HEK293 (cell line): ENCODE data around the gene ZNF296.
"Not testable (repeated sequence)": the region's sequence is repeated elsewhere in the genome, so short reads cannot be mapped to it uniquely, and the experiment has no call there.

Source experiments
- CTCF ChIA-PET: fragments of 350-600 bp; formaldehyde crosslinking; extraction: SDS; loops from one replicate; lab custom pipeline; 2021; ENCODE audit warnings: antibody characterized with exemption; lab: Yijun Ruan, JAX
- POLR2A ChIA-PET: fragments of 300-600 bp; formaldehyde crosslinking; extraction: SDS; loops from one replicate; lab custom pipeline; 2020; ENCODE audit warnings: antibody characterized with exemption, inconsistent platforms; lab: Yijun Ruan, JAX
- H3K27ac ChIP-seq: fragments of 200-500 bp; sonication (Bioruptor generic); 2 replicates; pipeline ENCODE4 v1.5.1; 2014; ENCODE audit warnings: low read depth, low read length, control low read depth, inconsistent platforms; ENCODE audit errors: extremely low read depth
- H3K36me3 ChIP-seq, 2 experiments: fragments of 200-500 bp in 1 of 2; sonication (Bioruptor generic) in 1 of 2; 1 replicate in 1 of 2; 2 replicates in 1 of 2; pipeline ENCODE4 v1.5.1; 2014 to 2017; ENCODE audit warnings: inconsistent platforms in 2 of 2, low read length in 2 of 2; ENCODE audit not compliant: control insufficient read depth in 2 of 2, insufficient read depth in 1 of 2
- H3K4me1 ChIP-seq: fragments of 200-500 bp; sonication (Bioruptor generic); 2 replicates; pipeline ENCODE4 v1.5.1; 2014; ENCODE audit warnings: mild to moderate bottlenecking, low read length, inconsistent platforms; ENCODE audit not compliant: control insufficient read depth, insufficient read depth
- H3K4me3 ChIP-seq: 2 replicates; pipeline ENCODE4 v1.5.1; 2011; ENCODE audit warnings: low read depth, mild to moderate bottlenecking, control low read depth, low read length, moderate library complexity
- H3K9me3 ChIP-seq: fragments of 200-500 bp; sonication (Bioruptor generic); 2 replicates; pipeline ENCODE4 v1.5.1; 2014; ENCODE audit warnings: low read depth, low read length, inconsistent platforms; ENCODE audit not compliant: control insufficient read depth, insufficient read depth
- BCL11A ChIP-seq: fragments of 450-650 bp; formaldehyde crosslinking; IDR thresholded peaks from 2 replicates; pipeline ENCODE4 v1.5.1; 2016; ENCODE audit warnings: low read depth, missing biosample characterization, missing genetic modification characterization
- EGR2 ChIP-seq: fragments of 450-650 bp; formaldehyde crosslinking; IDR thresholded peaks from 2 replicates; pipeline ENCODE4 v1.5.1; 2016; ENCODE audit warnings: low read depth, missing biosample characterization, missing genetic modification characterization
- GLI4 ChIP-seq: fragments of 450-650 bp; formaldehyde crosslinking; IDR thresholded peaks from 2 replicates; pipeline ENCODE4 v1.5.1; 2016; ENCODE audit warnings: missing biosample characterization, missing genetic modification characterization
- GLIS2 ChIP-seq: fragments of 450-650 bp; formaldehyde crosslinking; IDR thresholded peaks from 2 replicates; pipeline ENCODE4 v1.5.1; 2016; ENCODE audit warnings: missing biosample characterization, missing genetic modification characterization
- IKZF3 ChIP-seq: fragments of 450-650 bp; IDR thresholded peaks from 2 replicates; pipeline ENCODE4 v1.5.0; 2018; ENCODE audit warnings: missing biosample characterization, mild to moderate bottlenecking, missing genetic modification characterization, moderate library complexity
- WT1 ChIP-seq: fragments of 450-650 bp; formaldehyde crosslinking; IDR thresholded peaks from 2 replicates; pipeline ENCODE4 v1.5.1; 2016; ENCODE audit warnings: missing biosample characterization, missing genetic modification characterization
- ZBTB20 ChIP-seq: fragments of 450-650 bp; formaldehyde crosslinking; IDR thresholded peaks from 2 replicates; pipeline ENCODE4 v1.5.1; 2016; ENCODE audit warnings: missing biosample characterization, missing genetic modification characterization
- ZBTB6 ChIP-seq: fragments of 450-650 bp; formaldehyde crosslinking; IDR thresholded peaks from 2 replicates; pipeline ENCODE4 v1.5.1; 2017; ENCODE audit warnings: missing biosample characterization, missing genetic modification characterization
- ZFP37 ChIP-seq: fragments of 450-650 bp; formaldehyde crosslinking; IDR thresholded peaks from 2 replicates; pipeline ENCODE4 v1.5.1; 2016; ENCODE audit warnings: missing biosample characterization, missing genetic modification characterization
- ZNF132 ChIP-seq: fragments of 450-650 bp; formaldehyde crosslinking; IDR thresholded peaks from 2 replicates; pipeline ENCODE4 v1.5.1; 2017; ENCODE audit warnings: missing biosample characterization, missing genetic modification characterization, borderline replicate concordance
- ZNF16 ChIP-seq: fragments of 450-650 bp; formaldehyde crosslinking; IDR thresholded peaks from 2 replicates; pipeline ENCODE4 v1.5.1; 2016; ENCODE audit warnings: low read depth, missing biosample characterization, missing genetic modification characterization
- ZNF202 ChIP-seq: fragments of 450-650 bp; formaldehyde crosslinking; IDR thresholded peaks from 2 replicates; pipeline ENCODE4 v1.5.1; 2016; ENCODE audit warnings: missing biosample characterization, missing genetic modification characterization, borderline replicate concordance
- ZNF221 ChIP-seq: fragments of 450-650 bp; formaldehyde crosslinking; IDR thresholded peaks from 2 replicates; pipeline ENCODE4 v1.5.1; 2017; ENCODE audit warnings: missing biosample characterization, missing genetic modification characterization, borderline replicate concordance
- ZNF223 ChIP-seq: fragments of 450-650 bp; formaldehyde crosslinking; IDR thresholded peaks from 2 replicates; pipeline ENCODE4 v1.5.1; 2016; ENCODE audit warnings: missing biosample characterization, missing genetic modification characterization
- ZNF23 ChIP-seq: fragments of 450-650 bp; formaldehyde crosslinking; IDR thresholded peaks from 2 replicates; pipeline ENCODE4 v1.5.1; 2016; ENCODE audit warnings: missing biosample characterization, missing genetic modification characterization, borderline replicate concordance
- ZNF248 ChIP-seq: fragments of 450-650 bp; formaldehyde crosslinking; IDR thresholded peaks from 2 replicates; pipeline ENCODE4 v1.5.1; 2017; ENCODE audit warnings: missing biosample characterization, missing genetic modification characterization
- ZNF274 ChIP-seq, 2 experiments: fragments of 200-500 bp in 1 of 2; fragments of 450-650 bp in 1 of 2; sonication (Bioruptor generic) in 1 of 2; formaldehyde crosslinking in 1 of 2; IDR thresholded peaks; 2 replicates each; pipeline versions ENCODE4 v1.5.1 to v1.6.1; 2014 to 2016; ENCODE audit warnings: borderline replicate concordance in 1 of 2, inconsistent platforms in 1 of 2, low read length in 1 of 2, missing biosample characterization in 1 of 2, missing genetic modification characterization in 1 of 2
- ZNF324 ChIP-seq: fragments of 450-650 bp; formaldehyde crosslinking; IDR thresholded peaks from 2 replicates; pipeline ENCODE4 v1.5.1; 2016; ENCODE audit warnings: missing biosample characterization, missing genetic modification characterization
- ZNF423 ChIP-seq: fragments of 450-650 bp; formaldehyde crosslinking; IDR thresholded peaks from 2 replicates; pipeline ENCODE4 v1.5.1; 2016; ENCODE audit warnings: missing biosample characterization, missing genetic modification characterization
- ZNF600 ChIP-seq: fragments of 450-650 bp; formaldehyde crosslinking; IDR thresholded peaks from 2 replicates; pipeline ENCODE4 v1.5.1; 2016; ENCODE audit warnings: missing biosample characterization, missing genetic modification characterization
- ZNF645 ChIP-seq: fragments of 450-650 bp; formaldehyde crosslinking; IDR thresholded peaks from 2 replicates; pipeline ENCODE4; 2016; ENCODE audit warnings: missing biosample characterization, missing genetic modification characterization
- ZNF791 ChIP-seq: fragments of 450-650 bp; formaldehyde crosslinking; IDR thresholded peaks from 2 replicates; pipeline ENCODE4 v1.5.1; 2016; ENCODE audit warnings: missing biosample characterization, missing genetic modification characterization
- ZNF792 ChIP-seq: fragments of 450-650 bp; formaldehyde crosslinking; IDR thresholded peaks from 2 replicates; pipeline ENCODE4 v1.5.1; 2016; ENCODE audit warnings: missing biosample characterization, missing genetic modification characterization
- ZSCAN30 ChIP-seq: fragments of 450-650 bp; IDR thresholded peaks from 2 replicates; pipeline ENCODE4 v1.5.1; 2018; ENCODE audit warnings: missing biosample characterization, mild to moderate bottlenecking, missing genetic modification characterization, moderate library complexity

Gene ZNF296

GRCh38 chr19:45110851-45111266 lies 34.6 kb upstream of the ZNF296 start:
- Histone ChIP-seq H3K36me3 (no peaks in the 10 kb centered on the region; a peak in 1 of 3 replicates), H3K4me3 (no peak overlapping the region), H3K4me1 (peaks cover 13% of the 10 kb centered on the region), H3K9me3 (no peaks in the 10 kb centered on the region), H3K27ac (no peak overlapping the region)
- TF ChIP-seq ZFP37 (tag by site-specific recombination) = no peak
- TF ChIP-seq ZBTB6 = no peak
- TF ChIP-seq ZNF792 (tag by site-specific recombination) = no peak
- no peak for TF ChIP-seq ZNF645 (tag by site-specific recombination)
- TF ChIP-seq ZNF600 = no peak
- TF ChIP-seq ZNF132 (tag by site-specific recombination) = no peak
- no peak for TF ChIP-seq ZBTB20 (tag by site-specific recombination)
- no peak for TF ChIP-seq ZNF423 (tag by site-specific recombination)
- TF ChIP-seq ZNF274 (IDR thresholded peaks at IDR 0.05; ENCODE audit: low read length) = no peak
- TF ChIP-seq ZNF274 (tag by site-specific recombination; IDR thresholded peaks at IDR 0.05; ENCODE audit: borderline replicate concordance) = no peak
- no peak for TF ChIP-seq BCL11A (tag by site-specific recombination)
- TF ChIP-seq ZNF202 = no peak
- TF ChIP-seq ZNF23 (tag by site-specific recombination) = no peak
- TF ChIP-seq GLIS2 (tag by site-specific recombination) = no peak
- TF ChIP-seq ZNF223 (tag by site-specific recombination) = no peak
- TF ChIP-seq EGR2 = no peak
- no peak for TF ChIP-seq ZNF221
- ChIA-PET CTCF (interaction anchor here (0.7 kb wide), 1 partner anchor 68 kb away, joined by 3 read pairs; no protein-coding TSS in a partner anchor), POLR2A (interaction anchor here (1.4 kb wide), 1 partner anchor 19 kb away, joined by 4 read pairs; no protein-coding TSS in a partner anchor)

GRCh38 chr19:45107621-45108150 lies 31.4 kb upstream of the ZNF296 start:
- ChIA-PET CTCF (interaction anchor here (0.7 to 2.2 kb wide), 2 partner anchors 18 to 180 kb away, joined by 4 to 12 read pairs; no protein-coding TSS in a partner anchor), POLR2A (no interaction called here)
- H3K36me3 ChIP-seq = no peaks in the 10 kb centered on the region; a peak in 1 of 3 replicates
- TF ChIP-seq ZNF791 (no peak), ZSCAN30 (tag by site-specific recombination) (no peak), ZNF248 (tag by site-specific recombination) (no peak), ZNF16 (no peak), GLI4 (tag by site-specific recombination) (no peak), BCL11A (tag by site-specific recombination) (no peak), IKZF3 (no peak), WT1 (tag by site-specific recombination) (no peak), ZNF324 (tag by site-specific recombination) (no peak)
- H3K4me1 ChIP-seq = peaks cover 9% of the 10 kb centered on the region
- H3K9me3 ChIP-seq = no peaks in the 10 kb centered on the region
- no peak overlapping the region for H3K4me3 ChIP-seq
- no peak overlapping the region for H3K27ac ChIP-seq

- H3K4me1 ChIP-seq = peaks cover 12% of the 10 kb centered on the region
- H3K27ac ChIP-seq, H3K36me3 ChIP-seq, H3K9me3 ChIP-seq, POLR2A ChIA-PET, H3K4me3 ChIP-seq: not testable (repeated sequence)
- CTCF ChIA-PET = interaction anchor here (1.2 to 2.2 kb wide), 2 partner anchors 19 to 37 kb away, joined by 4 to 12 read pairs; no protein-coding TSS in a partner anchor
Observed at GRCh38 chr19:45106363-45106762, 30.1 kb upstream of the ZNF296 start.
